Measurements from ENCODE around the gene AKR1D1. TPM values are rescaled to one million over a fixed set of nuclear protein-coding genes. Genes with fewer than 3 reads are reported as not detected.
"Not testable (repeated sequence)": the region's sequence is repeated elsewhere in the genome, so short reads cannot be mapped to it uniquely, and the experiment has no call there.

The AKR1D1 gene
- total RNA-seq, 1 donor from 2014 or later = under 0.01 TPM

DNA sequence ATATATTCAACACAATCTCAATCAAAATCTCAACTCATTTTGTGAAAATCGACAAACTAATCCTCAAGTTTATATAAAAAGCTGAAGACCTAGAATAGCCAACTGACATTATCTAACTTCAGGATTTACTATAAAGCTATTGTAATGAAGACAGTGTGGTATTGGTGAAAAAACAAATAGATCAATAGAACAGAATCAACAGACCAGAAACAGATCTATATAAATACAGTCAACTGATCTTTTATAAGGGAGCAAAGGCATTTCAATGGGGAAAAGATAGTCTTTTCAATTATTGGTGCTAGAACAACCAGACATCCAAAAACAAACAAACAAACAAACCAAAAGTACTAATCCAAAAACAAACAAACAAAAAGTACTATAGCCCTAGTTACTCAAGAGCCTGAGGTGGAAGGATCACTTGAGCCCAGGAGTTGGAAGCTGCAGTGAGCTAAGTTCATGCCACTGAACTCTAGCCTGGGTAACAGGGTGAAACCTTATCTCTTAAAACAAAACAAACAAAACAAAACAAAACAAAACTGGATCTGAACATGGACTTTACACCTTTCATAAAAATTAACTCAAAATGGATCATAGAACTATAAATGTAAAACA lies 26.6 kb upstream of the AKR1D1 start:
- Histone ChIP-seq H3K4me3 (ENCODE audit: low read depth, low read length) (no peak overlapping the region), H3K36me3 (ENCODE audit: control insufficient read depth, insufficient read depth, low read length) (no peaks in the 10 kb centered on the region), H3K27me3 (ENCODE audit: control insufficient read depth, insufficient read depth, low read length) (no peaks in the 10 kb centered on the region)
- FAIRE-seq (no peak), DNase-seq (ENCODE audit: low read depth) (no peak)
- TF ChIP-seq, protein P1, sequence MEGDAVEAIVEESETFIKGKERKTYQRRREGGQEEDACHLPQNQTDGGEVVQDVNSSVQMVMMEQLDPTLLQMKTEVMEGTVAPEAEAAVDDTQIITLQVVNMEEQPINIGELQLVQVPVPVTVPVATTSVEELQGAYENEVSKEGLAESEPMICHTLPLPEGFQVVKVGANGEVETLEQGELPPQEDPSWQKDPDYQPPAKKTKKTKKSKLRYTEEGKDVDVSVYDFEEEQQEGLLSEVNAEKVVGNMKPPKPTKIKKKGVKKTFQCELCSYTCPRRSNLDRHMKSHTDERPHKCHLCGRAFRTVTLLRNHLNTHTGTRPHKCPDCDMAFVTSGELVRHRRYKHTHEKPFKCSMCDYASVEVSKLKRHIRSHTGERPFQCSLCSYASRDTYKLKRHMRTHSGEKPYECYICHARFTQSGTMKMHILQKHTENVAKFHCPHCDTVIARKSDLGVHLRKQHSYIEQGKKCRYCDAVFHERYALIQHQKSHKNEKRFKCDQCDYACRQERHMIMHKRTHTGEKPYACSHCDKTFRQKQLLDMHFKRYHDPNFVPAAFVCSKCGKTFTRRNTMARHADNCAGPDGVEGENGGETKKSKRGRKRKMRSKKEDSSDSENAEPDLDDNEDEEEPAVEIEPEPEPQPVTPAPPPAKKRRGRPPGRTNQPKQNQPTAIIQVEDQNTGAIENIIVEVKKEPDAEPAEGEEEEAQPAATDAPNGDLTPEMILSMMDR (IDR thresholded peaks at IDR 0.05; ENCODE audit: insufficient read depth, low read length, severe bottlenecking) = no peak

DNA sequence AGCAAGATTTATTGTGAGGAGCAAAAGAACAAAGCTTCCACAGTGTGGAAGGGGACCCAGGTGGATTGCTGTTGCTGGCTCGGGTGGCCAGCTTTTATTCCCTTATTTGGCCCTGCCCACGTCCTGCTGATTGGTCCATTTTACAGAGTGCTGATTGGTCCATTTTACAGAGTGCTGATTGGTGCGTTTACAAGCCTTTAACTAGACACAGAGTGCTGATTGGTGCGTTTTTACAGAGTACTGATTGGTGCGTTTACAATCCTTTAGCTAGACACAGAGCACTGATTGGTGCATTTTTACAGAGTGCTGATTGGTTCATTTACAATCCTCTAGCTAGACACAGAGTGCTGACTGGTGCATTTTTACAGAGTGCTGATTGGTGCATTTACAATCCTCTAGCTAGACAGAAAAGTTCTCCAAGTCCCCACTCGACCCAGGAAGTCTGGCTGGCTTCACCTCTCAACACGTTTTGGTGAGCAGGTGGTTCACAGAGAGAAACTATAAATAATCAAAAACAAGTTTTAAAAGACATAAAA lies 24.5 kb upstream of the AKR1D1 start:
- not testable (repeated sequence) for DNase-seq (ENCODE audit: low read depth); H3K36me3 ChIP-seq (ENCODE audit: control insufficient read depth, insufficient read depth, low read length); H3K4me3 ChIP-seq (ENCODE audit: low read depth, low read length); FAIRE-seq; H3K27me3 ChIP-seq (ENCODE audit: control insufficient read depth, insufficient read depth, low read length)

DNA sequence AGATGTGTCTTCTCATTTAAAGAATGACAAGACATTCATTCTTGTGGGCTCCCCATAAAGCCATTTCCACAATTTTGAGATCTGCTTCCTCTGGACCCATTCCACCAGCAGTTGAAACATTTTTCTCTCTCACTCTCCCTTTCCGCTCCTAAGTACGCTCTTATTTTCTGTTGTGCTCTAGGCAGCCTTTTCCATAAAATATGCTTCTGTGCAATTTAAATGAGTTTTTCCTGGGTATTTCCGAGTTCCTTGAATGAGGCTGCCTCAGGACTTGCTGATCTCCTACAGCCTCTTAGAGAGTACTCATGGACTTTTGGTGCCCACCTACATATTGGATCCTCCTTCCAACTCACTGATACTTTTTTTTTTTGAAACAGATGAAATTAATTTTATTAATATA lies 23.6 kb upstream of the AKR1D1 start:
- TF ChIP-seq, protein P1 (IDR thresholded peaks at IDR 0.05; ENCODE audit: insufficient read depth, low read length, severe bottlenecking) = no peak
- Histone ChIP-seq H3K4me3 (ENCODE audit: low read depth, low read length) (no peak overlapping the region), H3K36me3 (ENCODE audit: control insufficient read depth, insufficient read depth, low read length) (no peaks in the 10 kb centered on the region), H3K27me3 (ENCODE audit: control insufficient read depth, insufficient read depth, low read length) (no peaks in the 10 kb centered on the region)
- FAIRE-seq = no peak
- DNase-seq (ENCODE audit: low read depth) = no peak

DNA sequence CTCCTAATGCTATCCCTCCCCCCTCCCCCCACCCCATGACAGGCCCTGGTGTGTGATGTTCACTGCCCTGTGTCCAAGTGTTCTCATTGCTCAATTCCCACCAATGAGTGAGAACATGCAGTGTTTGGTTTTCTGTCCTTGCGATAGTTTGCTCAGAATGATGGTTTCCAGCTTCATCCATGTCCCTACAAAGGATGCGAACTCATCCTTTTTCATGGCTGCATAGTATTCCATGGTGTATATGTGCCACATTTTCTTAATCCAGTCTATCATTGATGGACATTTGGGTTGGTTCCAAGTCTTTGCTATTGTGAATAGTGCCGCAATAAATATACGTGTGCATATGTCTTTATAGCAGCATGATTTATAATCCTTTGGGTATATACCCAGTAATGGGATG lies 20.6 kb upstream of the AKR1D1 start:
- not testable (repeated sequence) for H3K4me3 ChIP-seq (ENCODE audit: low read depth, low read length); FAIRE-seq; H3K36me3 ChIP-seq (ENCODE audit: control insufficient read depth, insufficient read depth, low read length); DNase-seq (ENCODE audit: low read depth); H3K27me3 ChIP-seq (ENCODE audit: control insufficient read depth, insufficient read depth, low read length)

DNA sequence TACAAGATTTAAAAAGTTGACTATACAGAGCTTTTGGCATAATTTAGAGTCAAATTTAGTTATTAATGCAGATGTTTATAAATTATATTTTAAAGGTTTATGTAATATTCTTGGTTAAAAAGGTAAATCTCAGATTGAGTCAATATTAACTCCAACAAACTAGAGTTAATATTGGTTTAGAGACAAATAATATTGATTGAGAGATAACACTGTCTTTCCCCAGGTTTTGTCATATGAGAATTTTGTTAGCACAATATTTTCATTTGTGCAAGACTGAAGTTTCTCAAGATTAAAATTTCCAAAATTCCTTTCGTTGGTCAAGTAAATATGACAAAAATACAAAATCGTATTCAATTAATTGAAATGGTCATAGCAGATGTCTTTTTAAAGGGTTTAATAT lies 12.9 kb upstream of the AKR1D1 start:
- H3K36me3 ChIP-seq (ENCODE audit: control insufficient read depth, insufficient read depth, low read length) = no peaks in the 10 kb centered on the region
- no peak for DNase-seq (ENCODE audit: low read depth)
- TF ChIP-seq, protein P1 (IDR thresholded peaks at IDR 0.05; ENCODE audit: insufficient read depth, low read length, severe bottlenecking) = no peak
- FAIRE-seq = no peak
- no peak overlapping the region for H3K4me3 ChIP-seq (ENCODE audit: low read depth, low read length)
- H3K27me3 ChIP-seq (ENCODE audit: control insufficient read depth, insufficient read depth, low read length) = no peaks in the 10 kb centered on the region

DNA sequence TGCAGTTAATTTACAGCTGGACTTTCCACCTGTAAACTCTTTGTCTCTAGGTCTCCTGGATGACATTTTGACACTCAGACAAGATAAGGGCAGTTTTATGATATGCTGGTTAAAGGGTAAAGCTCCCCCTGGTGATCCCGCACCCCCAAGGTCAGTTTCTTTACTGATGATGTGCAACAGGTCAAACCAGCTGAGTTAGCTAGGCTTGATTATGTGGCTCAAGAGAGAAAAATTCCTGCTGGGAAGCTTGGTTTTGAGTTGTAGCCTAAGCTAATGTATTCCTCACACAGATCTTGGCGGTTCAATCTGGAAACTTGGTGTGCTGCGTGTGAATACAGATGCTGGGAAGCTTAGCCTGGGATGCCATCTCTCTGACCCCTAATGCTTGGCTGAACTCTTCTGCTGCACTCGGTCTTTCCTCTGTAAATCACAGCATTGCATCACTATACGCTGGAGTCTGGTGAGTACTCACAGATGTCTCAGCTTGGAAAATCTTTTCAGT lies 11.4 kb upstream of the AKR1D1 start:
- DNase-seq (ENCODE audit: low read depth) (no peak), FAIRE-seq (peak; percentile 50)
- no peaks in the 10 kb centered on the region for H3K27me3 ChIP-seq (ENCODE audit: control insufficient read depth, insufficient read depth, low read length)
- TF ChIP-seq, protein P1 (IDR thresholded peaks at IDR 0.05; ENCODE audit: insufficient read depth, low read length, severe bottlenecking) = no peak
- no peak overlapping the region for H3K4me3 ChIP-seq (ENCODE audit: low read depth, low read length)
- H3K36me3 ChIP-seq (ENCODE audit: control insufficient read depth, insufficient read depth, low read length) = no peaks in the 10 kb centered on the region

DNA sequence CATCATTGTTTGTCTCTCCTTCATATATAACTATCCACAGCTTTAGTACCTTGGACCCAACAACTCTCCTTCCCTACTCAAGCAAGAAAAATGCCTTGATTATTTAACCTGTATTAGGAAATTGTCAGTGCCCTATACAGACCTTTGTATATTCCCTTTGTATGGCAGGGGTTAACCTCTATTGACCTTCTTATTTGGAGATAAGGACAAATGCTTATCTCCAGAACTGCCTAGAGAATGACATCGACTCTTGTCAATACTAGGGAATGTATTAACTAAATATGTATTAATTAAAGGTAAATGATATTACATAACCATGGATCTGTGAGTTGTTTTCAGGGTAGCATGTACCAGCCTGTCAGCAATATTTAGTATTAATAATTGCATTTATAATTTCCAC lies 10.4 kb upstream of the AKR1D1 start:
- no peak for FAIRE-seq
- no peak overlapping the region for H3K4me3 ChIP-seq (ENCODE audit: low read depth, low read length)

More for the DNA sequence above, 10.4 kb upstream of the AKR1D1 start:
- no peak for DNase-seq (ENCODE audit: low read depth)
- Histone ChIP-seq H3K36me3 (ENCODE audit: control insufficient read depth, insufficient read depth, low read length) (no peaks in the 10 kb centered on the region), H3K27me3 (ENCODE audit: control insufficient read depth, insufficient read depth, low read length) (no peaks in the 10 kb centered on the region)
- TF ChIP-seq, protein P1 (IDR thresholded peaks at IDR 0.05; ENCODE audit: insufficient read depth, low read length, severe bottlenecking) = no peak

Measured in bronchial epithelial cell (primary cell).